Stomach (tissue), 4 donors: Measurements from ENCODE around the gene SIPA1.

Experiments
- CTCF ChIP-seq, 7 experiments: fragments of 450-650 bp in 4 of 7; fragments of 200-600 bp in 3 of 7; sonication (generic) in 3 of 7; IDR thresholded peaks; one replicate each; pipeline ENCODE4 v1.5.1; 2016 to 2019; ENCODE audit warnings: antibody characterized with exemption in 7 of 7, control low read depth in 2 of 7, mild to moderate bottlenecking in 1 of 7
- POLR2A ChIP-seq, 4 donors: fragments of 450-650 bp; IDR thresholded peaks; one replicate each; pipeline ENCODE4 v1.6.1; 2016; ENCODE audit warnings: antibody characterized with exemption in 4 of 4, control low read depth in 2 of 4, mild to moderate bottlenecking in 1 of 4, moderate library complexity in 1 of 4

- TF ChIP-seq CTCF (IDR thresholded peaks at IDR 0.05) (no peak), POLR2A (IDR thresholded peaks at IDR 0.05) (no peak)
Measured at GRCh38 chr11:65654375-65655349, 16.8 kb downstream of the SIPA1 start.
